GM18861 (cell line): ENCODE data around the gene LNP1.
A peak's percentile ranks its signal among the peaks of the same experiment; 100 is the strongest.
"Not testable (repeated sequence)": the region's sequence is repeated elsewhere in the genome, so short reads cannot be mapped to it uniquely, and the experiment has no call there.

Source experiments
- ATAC-seq: cut with Tn5 transposase; IDR thresholded peaks from one replicate; pipeline ENCODE4 v1.9.1; 2021; ENCODE audit not compliant: unreplicated experiment

The LNP1 gene

GRCh38 chr3:100427699-100428098, 26.4 kb downstream of the LNP1 start:
- no peak for ATAC-seq

DNA sequence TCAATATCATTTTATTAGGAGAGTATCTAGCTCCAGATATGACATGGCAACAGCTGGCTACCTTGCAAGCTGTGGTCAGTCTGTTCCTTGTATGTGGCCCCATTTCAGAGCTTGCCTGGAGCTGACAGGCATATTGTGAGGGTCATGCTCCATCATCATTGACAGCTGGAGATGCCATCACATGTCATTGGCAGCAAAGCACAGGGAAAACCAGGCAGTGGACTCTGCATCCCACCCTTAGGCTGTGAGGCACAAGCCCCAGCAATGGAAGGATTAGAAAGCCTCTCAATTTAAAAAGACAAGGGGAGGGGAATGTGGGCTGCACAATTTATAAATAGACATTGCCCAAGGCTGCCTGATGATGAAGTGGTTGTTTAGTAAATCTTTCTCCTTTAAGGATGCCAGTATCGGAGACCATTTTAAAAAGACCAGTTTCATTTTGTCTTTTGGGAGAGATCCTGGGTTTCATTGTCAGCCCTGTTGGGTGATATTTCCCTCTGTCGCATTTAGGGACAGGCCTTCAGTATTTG, 27.9 kb downstream of the LNP1 start:
- no peak for ATAC-seq

GRCh38 chr3:100436951-100437350, 35.6 kb downstream of the LNP1 start:
- ATAC-seq: no peak

- no peak for ATAC-seq
Measured at GRCh38 chr3:100437721-100438622, 36.6 kb downstream of the LNP1 start.

DNA sequence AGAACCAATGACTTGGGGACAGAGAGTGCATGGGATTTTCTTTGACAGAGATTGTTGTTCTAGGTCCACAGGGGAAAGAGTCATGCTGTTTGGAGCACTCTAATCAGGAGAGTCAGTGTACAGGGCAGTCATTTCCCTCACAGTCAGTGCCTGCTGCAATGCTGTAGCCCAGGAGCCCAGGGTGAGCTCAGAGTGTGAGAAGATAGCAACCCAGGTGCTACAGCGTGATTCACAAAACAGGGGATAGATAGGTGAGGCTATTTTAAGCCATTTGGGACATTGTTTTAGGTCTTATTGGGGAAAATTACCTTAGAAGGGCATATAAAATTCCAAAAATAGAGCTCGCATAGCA, 37.3 kb downstream of the LNP1 start:
- ATAC-seq: no peak

GRCh38 chr3:100440895-100441294, 39.6 kb downstream of the LNP1 start:
- ATAC-seq: no peak

DNA sequence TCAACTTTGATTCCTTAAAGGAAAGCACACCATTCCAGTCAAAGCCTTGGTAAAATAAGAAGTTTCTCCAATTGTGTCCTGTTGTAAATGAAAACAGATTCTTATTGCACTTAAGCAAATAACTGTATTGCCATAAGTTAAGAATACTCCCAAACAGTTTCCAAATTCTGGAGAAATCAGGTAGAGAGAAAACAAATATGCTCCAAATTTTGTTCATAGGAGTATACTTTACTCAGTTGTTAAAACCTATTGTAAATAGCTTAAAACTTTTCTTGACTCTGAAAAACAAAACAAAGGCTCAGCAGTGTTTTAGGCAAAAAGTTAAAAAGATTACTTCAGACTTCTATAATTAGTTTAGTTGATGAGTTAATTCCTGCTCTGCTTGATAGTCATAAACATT, 42.4 kb downstream of the LNP1 start:
- no peak for ATAC-seq

- not testable (repeated sequence) for ATAC-seq
Measured at GRCh38 chr3:100447067-100447466, 45.7 kb downstream of the LNP1 start.

DNA sequence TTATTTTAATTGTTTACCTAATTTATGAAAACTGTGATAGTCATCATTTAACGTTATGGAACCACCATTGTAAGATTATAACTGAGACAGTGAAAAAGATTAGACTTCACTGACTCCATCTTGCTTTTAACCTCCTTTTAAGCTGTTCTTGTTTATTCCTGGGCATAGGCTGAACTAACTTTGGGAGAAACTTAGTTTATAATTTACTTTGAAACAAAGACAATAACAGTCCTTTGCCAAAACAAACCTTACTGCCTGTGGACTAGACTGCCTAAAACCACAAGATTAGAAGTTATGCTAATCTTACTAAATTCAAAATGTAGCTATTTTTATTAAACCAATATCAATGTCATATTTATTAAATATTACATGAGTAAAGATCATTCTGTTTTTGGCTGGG, 46.7 kb downstream of the LNP1 start:
- no peak for ATAC-seq

- no peak for ATAC-seq
Measured at GRCh38 chr3:100449214-100449613, 47.9 kb downstream of the LNP1 start.

- no peak for ATAC-seq
Measured at GRCh38 chr3:100454677-100455076, 53.3 kb downstream of the LNP1 start.

DNA sequence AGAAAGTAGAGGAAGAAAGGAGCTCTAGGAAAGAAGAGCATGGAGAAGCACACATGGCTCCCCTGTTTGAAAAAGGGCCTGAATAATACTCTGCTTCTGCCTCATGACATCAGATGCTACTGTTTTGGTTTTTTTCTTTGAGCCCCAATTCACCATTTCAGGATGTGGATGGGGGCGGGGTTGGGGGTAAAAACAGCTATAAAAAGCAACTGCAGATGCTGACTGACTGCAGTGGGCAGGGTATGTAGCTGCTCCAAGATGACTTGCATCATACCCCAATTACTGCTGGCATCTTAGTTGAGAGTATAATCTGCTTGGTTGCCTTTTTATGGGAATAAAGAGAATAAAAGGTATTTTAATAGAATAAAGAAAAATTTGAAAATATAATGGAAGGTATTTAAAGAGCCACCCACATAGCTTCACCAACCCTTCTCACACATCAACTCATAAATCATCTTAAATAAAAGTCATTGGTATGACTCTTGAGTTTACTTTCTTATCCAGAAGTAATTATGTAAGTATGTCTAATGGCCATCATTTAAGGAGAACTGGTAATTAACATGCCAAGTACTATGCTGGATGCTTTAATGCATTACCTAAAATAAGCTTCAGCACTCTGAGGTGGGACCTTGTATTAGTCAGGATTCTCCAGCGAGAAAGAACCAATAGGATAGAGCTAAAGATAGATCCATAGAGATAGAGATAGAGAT, 54.7 kb downstream of the LNP1 start:
- no peak for ATAC-seq

DNA sequence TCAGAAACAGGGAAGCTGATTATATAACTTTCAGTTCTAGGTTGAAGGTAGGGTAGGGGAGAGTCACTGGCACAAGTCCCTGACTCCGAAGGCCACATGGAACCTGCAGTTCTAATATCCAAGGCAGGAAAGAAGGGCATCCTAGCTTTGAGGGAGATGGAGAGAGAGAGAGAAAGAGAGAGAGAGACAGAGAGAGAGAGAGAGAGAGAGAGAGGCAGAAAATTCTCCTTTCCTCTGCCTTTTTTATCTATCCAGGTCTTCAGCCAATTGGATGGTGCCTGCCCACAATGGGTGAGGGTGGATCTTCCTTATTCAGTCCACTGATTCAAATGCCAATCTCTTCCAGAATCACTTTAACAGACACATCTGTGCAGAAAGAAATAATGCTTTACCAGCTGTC, 55.4 kb downstream of the LNP1 start:
- no peak for ATAC-seq

DNA sequence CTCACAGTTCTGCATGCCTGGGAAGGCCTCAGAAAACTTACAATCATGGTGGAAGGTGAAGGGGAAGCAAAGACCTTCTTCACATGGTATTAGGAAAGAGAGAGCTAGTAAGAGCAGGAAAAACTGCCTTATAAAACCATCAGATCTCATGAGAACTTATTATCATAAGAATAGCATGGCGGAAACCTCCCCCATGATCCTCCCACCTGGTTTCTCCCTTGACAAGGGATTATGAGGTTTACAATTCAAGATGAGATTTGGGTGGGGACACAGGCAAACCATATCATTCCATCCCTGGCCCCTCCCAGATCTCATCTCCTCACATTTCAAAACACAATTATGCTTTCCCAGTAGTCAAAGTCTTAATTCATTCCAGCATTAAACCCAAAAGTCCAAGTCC, 56.5 kb downstream of the LNP1 start:
- ATAC-seq: no peak

DNA sequence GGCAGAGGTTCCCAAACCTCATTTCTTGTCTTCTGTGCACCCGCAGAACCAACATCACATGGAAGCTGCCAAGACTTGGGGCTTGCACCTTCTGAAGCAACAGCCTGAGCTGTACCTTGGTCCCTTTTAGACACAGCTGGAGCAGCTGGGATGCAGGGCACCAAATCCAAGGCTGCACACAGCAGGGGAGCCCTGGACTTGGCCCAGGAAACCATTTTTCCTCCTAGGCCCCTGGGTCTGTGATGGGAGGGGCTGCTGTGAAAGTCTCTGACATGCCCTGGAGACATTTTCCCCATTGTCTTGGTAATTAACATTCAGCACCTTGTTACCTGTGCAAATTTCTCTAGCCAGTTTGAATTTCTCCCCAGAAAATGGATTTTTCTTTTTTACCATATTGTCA, 57.5 kb downstream of the LNP1 start:
- no peak for ATAC-seq

DNA sequence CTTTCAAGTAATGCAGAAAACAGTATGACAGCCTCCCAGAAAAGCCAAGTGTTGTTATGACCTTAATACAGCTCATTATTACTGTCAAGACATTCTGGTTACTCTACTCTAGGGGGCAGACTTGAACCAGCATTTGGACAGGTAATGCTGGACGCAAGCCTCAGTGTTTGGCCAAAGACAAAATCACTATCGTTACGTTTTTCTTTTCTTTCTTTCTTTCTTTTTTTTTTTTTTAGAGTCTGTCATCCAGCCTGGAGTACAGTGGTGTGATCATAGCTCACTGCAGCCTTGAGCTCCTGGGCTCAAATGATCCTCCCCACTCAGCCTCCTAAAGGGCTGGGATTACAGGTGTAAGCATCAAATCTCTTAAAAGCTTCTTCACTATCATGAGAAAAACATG, 61.7 kb downstream of the LNP1 start:
- ATAC-seq: peak; percentile 89

DNA sequence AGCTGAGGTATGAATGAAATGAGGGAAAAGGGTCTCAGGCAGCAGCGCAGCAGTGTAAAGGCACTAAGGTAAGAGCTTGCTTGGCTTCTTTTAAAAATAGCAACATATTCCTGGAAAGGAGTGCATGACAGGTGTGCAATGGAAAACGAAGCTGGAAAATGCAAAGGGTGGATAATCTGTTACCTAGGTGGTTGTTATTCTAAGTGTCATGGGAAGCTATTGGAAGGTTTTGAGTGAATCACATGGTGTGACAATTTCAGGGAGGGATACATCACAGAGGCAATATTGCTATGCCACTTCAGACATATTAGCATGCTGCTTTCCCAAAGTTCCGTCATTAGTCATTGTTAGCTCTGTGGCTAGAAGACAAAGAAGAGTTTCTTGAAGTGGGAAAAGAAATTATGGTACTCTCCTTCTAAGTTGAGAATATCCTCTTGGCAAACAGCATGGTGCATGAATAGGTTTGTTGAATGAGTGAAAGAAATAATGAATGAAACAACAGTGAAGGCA, 62.4 kb downstream of the LNP1 start:
- no peak for ATAC-seq

DNA sequence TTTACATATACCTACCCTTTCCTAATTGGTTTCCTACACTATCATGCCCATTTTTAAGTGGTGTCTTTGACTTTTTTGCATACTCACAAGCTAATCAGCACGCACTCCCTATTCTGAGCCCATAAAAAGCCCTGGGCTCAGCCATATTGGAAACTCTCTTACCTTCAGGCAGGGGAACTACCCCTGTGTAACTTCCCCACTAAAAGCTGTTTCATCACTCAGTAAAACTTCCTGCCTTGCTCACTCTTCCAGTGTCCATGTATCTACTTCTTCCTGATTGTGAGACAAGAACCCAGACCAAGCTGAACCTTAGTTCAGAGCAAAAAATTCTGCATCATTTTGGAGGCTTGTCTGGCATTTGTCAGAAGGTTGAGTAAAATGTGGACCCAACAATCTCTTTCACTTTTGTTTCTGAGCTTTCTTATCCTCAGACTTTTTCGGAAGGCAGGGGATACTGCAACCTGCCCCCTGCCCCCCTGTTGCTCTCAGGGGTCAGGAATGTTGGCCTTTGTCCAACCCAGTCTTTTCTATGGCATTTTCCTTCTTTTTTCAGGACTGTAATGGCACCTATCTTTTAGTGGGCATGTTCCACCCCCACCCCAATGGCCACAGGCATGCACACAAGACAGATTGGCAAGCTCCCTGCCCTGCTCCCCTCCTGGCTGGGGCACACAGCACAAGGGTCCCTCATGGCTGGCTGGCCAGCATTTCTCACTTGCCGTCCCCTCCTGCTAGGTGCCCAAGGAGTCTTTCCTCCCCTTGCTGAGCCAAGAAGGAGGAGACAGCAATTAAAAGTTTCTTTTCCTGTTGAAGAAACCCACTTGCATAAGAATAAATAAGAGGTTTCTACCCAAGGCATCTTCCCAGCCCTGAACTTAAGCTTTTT, 64.8 kb downstream of the LNP1 start:
- ATAC-seq: no peak

DNA sequence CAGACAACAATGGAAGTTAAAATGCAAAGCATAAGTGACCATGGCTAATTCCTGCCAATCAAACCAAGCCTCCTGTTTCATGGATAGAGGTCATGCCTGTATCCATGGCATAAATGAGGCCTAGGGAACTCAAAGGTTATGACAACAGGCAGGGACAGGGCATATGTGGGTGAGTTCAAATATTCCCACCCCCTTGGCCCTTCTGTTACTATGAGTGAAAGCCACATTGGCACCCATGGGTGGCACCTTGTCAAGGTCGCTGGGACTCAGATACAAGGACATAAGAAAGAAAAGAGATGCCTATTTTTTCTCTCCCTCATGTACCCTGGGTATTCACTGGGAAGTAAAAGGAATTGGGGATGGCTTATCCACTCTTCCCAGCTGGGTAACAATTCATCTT, 65.8 kb downstream of the LNP1 start:
- ATAC-seq: no peak

DNA sequence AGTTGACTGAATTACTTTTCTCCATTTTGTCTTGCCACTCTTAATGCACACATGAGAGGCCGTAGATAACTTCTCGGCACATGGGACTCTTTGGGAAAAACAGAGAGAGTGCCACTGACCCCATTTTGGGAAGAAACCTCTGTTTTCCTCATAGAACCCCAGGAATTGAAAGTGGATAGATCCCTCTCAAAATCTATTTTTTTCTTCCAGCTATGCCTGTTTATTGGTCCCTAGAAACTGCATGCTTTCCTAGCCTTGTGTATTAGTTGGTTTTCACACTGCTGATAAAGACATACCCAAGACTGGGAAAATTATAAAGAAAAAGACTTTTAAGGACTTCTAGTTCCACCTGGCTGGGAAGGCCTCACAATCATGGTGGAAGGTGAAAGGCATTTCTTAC, 67.3 kb downstream of the LNP1 start:
- no peak for ATAC-seq

GRCh38 chr3:100470951-100471350, 69.6 kb downstream of the LNP1 start:
- no peak for ATAC-seq
